ENCODE results near the gene ROGDI.
"Not testable (repeated sequence)": the region's sequence is repeated elsewhere in the genome, so short reads cannot be mapped to it uniquely, and the experiment has no call there.

The ROGDI gene

GRCh38 chr16:4790261-4790660, 12.2 kb downstream of the ROGDI start:
- DNase-seq: no peak

GRCh38 chr16:4788910-4789309, 13.5 kb downstream of the ROGDI start:
- no peak for DNase-seq

- no peak for DNase-seq
Measured at GRCh38 chr16:4788489-4788889, 13.9 kb downstream of the ROGDI start.

- DNase-seq: no peak
Measured at GRCh38 chr16:4787627-4788482, 14.6 kb downstream of the ROGDI start, which contains the start of gene SEPTIN12. Gene SEPTIN12 (minus strand): TSS chr16:4788345. CDS start chr16:4787645, 700 bp downstream.

GRCh38 chr16:4787068-4787467, 15.4 kb downstream of the ROGDI start:
- DNase-seq: no peak

- DNase-seq: no peak
Measured at GRCh38 chr16:4785758-4786433, 16.5 kb downstream of the ROGDI start.

- DNase-seq: not testable (repeated sequence)
Measured at GRCh38 chr16:4784444-4784987, 17.9 kb downstream of the ROGDI start.

- DNase-seq: no peak
Measured at GRCh38 chr16:4783951-4784336, 18.5 kb downstream of the ROGDI start.

GRCh38 chr16:4783251-4783950, 19.0 kb downstream of the ROGDI start:
- DNase-seq: no peak

- DNase-seq: no peak
Measured at GRCh38 chr16:4780235-4780634, 22.2 kb downstream of the ROGDI start.

GRCh38 chr16:4778050-4778392, 24.4 kb downstream of the ROGDI start:
- no peak for DNase-seq

- no peak for DNase-seq
Measured at GRCh38 chr16:4777339-4778049, 24.9 kb downstream of the ROGDI start.

GRCh38 chr16:4776141-4776705, 26.2 kb downstream of the ROGDI start:
- no peak for DNase-seq

GRCh38 chr16:4775005-4775404, 27.4 kb downstream of the ROGDI start:
- no peak for DNase-seq

- no peak for DNase-seq
Measured at GRCh38 chr16:4772351-4772750, 30.1 kb downstream of the ROGDI start.

GRCh38 chr16:4771646-4772045, 30.8 kb downstream of the ROGDI start:
- no peak for DNase-seq

- DNase-seq: no peak
Measured at GRCh38 chr16:4769306-4769638, 33.2 kb downstream of the ROGDI start.

- peak; percentile 77 for DNase-seq
Measured at GRCh38 chr16:4768549-4769305, 33.7 kb downstream of the ROGDI start.

- DNase-seq: no peak
Measured at GRCh38 chr16:4767872-4768548, 34.4 kb downstream of the ROGDI start.

GRCh38 chr16:4766875-4767628, 35.4 kb downstream of the ROGDI start, which contains the start of gene ZNF500:
Gene ZNF500 (minus strand): TSS chr16:4767162. CDS start chr16:4765978, 1,184 bp downstream.
- DNase-seq: peak; percentile 79
